GM12874 (cell line): ENCODE results near the gene UBP1.

ENCODE experiments used
- TF ChIP-seq, protein P1 (sequence below): IDR thresholded peaks from 2 replicates; pipeline ENCODE4 v1.5.1; 2011; ENCODE audit warnings: low read depth, mild to moderate bottlenecking, control low read depth, low read length, moderate library complexity; ENCODE audit not compliant: insufficient read depth

UBP1 gene, protein sequence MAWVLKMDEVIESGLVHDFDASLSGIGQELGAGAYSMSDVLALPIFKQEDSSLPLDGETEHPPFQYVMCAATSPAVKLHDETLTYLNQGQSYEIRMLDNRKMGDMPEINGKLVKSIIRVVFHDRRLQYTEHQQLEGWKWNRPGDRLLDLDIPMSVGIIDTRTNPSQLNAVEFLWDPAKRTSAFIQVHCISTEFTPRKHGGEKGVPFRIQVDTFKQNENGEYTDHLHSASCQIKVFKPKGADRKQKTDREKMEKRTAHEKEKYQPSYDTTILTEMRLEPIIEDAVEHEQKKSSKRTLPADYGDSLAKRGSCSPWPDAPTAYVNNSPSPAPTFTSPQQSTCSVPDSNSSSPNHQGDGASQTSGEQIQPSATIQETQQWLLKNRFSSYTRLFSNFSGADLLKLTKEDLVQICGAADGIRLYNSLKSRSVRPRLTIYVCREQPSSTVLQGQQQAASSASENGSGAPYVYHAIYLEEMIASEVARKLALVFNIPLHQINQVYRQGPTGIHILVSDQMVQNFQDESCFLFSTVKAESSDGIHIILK

GRCh38 chr3:33440328-33441224 lies at the start of gene UBP1:
Gene UBP1 (minus strand): TSS chr3:33440405. CDS start chr3:33439848, 557 bp downstream.
- TF ChIP-seq, protein P1, sequence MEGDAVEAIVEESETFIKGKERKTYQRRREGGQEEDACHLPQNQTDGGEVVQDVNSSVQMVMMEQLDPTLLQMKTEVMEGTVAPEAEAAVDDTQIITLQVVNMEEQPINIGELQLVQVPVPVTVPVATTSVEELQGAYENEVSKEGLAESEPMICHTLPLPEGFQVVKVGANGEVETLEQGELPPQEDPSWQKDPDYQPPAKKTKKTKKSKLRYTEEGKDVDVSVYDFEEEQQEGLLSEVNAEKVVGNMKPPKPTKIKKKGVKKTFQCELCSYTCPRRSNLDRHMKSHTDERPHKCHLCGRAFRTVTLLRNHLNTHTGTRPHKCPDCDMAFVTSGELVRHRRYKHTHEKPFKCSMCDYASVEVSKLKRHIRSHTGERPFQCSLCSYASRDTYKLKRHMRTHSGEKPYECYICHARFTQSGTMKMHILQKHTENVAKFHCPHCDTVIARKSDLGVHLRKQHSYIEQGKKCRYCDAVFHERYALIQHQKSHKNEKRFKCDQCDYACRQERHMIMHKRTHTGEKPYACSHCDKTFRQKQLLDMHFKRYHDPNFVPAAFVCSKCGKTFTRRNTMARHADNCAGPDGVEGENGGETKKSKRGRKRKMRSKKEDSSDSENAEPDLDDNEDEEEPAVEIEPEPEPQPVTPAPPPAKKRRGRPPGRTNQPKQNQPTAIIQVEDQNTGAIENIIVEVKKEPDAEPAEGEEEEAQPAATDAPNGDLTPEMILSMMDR: no peak

DNA sequence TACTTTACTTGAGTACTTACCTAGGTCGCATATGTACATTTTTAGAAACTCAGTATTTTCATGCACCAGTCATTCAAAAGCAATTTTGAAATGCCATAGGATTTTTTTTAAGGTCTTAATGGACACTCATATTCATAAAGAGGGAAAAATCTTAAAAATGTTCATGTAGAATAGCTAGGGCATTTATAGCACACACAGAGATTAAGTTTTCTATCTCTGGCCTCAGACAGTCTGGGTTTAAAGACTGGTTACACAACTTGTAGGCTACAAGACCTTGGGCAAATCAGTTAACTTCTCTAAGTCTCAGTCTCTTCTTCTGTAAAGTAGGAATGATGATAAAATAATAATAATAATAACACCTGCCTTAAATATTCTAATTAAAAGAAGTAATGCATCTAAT lies 48.5 kb upstream of the UBP1 start:
- TF ChIP-seq, protein P1: no peak

DNA sequence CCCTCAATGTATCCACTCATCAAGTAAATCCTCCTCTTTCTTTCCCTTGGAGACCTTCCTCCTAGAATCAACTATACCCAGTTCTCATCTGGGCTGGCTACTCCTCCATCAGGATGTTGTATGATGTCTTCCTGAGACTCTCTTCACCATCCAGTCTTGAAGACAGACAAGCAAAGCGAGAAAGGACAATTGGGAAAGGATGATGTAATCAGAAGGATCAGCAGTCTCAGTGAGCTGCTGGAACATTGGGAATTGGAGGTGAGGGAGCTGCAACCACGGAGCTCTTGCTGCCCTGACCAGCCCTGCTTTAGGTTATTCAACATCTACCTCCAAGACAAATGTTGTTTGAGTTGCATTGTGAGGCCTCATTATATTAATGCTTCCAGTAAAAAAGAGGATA lies 48.0 kb upstream of the UBP1 start:
- TF ChIP-seq, protein P1: no peak

GRCh38 chr3:33482111-33482521 lies 41.9 kb upstream of the UBP1 start:
- TF ChIP-seq, protein P1: no peak

- TF ChIP-seq, protein P1: no peak
Observed at GRCh38 chr3:33474896-33475295, 34.7 kb upstream of the UBP1 start.

DNA sequence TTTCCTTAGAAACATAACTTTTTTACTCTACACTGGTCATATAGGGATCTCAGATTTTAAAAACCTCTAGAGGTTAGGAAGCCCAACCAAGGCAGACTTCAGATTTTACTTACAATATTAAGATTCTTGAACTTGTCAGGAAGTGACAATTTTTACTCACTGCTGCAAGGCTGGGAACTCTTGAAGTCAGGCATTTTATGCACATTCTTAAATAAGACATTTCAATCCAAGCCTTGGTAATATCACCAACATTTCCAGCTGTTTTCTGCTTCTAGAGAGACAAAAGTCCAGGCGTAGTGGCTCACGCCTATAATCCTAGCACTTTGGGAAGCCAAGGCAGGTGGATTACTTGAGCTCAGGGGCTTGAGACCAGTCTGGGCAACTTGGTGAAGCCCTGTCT lies 33.6 kb upstream of the UBP1 start:
- TF ChIP-seq, protein P1: no peak

DNA sequence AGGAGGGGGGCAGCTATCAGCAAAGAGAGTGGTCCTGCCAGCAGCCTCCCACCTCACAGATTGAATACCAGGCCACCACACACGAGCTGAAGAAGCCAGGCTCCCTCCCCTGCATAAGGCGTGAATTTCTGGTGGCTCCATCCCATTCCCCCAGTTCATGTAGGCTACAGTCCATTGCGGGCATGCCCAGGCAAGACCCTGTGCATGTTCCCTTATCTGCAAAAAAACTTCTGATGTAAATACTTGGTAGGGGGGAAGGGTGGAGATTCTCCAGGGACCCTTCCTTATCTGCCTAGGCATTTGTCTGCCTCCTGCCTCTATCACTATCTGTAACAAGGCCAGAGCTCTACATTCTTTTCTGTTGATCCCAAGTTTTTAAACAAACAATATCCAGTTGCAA lies 27.6 kb upstream of the UBP1 start:
- TF ChIP-seq, protein P1: no peak
